ENCODE measurements around the gene NCOR2.

NCOR2 gene

GRCh38 chr12:124573839-124574786 lies 6.7 kb upstream of the NCOR2 start:
- no peak for DNase-seq

GRCh38 chr12:124571556-124571955 lies 4.1 kb upstream of the NCOR2 start:
- DNase-seq = no peak

- no peak for DNase-seq
These were observed 3.4 kb upstream of the NCOR2 start for GRCh38 chr12:124570810-124571209.

- no peak for DNase-seq
These were observed 2.1 kb upstream of the NCOR2 start for GRCh38 chr12:124569375-124570148.

DNA sequence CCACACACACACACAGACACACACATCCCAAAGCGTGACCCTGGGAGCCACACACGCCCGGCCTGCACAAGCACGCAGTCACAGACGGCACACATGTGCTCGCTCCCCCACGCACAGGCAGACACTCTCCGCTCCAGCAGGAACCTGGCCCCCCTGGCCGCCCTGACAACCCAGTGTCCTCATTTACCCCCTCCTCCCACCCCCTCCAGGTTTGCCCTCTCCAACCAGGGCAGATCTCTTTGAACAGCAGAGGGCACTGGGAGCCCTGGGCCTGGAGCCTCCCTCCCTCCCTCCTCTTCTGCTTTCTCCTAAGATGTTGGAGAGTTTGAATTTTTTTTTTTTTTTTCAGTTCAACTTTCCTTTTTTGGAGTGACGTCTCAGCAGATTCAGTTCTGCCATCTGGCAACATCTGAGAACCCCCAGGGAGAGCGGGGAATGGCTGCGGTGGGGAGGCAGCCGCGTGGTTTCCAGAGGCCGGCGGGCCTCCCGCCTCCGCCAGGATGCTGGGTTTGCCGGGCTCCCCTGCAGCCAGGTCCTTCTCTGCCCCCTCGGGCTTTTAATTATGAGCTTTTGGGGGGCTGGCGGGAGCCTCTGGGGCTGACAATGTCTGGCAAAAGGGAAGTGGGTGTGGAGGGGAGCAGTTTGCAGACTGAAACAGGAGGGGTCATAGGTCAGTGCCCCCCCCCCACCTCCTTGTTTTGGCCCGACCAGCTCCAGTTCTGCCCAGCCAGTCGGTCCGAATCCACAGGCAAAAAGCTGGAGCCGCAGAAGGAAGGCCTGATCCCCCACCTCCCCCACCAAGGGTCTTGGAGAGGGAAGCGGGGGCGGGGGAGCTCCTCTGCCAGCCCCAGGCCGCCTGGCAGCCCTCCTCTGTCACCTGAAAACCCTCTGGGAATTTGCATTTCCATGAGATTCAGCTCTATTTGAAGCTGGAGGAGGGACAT lies 1.3 kb upstream of the NCOR2 start:
- DNase-seq = peak; percentile 98

- DNase-seq = peak; percentile 99
These were observed 411 bp upstream of the NCOR2 start for GRCh38 chr12:124567673-124568373.

DNA sequence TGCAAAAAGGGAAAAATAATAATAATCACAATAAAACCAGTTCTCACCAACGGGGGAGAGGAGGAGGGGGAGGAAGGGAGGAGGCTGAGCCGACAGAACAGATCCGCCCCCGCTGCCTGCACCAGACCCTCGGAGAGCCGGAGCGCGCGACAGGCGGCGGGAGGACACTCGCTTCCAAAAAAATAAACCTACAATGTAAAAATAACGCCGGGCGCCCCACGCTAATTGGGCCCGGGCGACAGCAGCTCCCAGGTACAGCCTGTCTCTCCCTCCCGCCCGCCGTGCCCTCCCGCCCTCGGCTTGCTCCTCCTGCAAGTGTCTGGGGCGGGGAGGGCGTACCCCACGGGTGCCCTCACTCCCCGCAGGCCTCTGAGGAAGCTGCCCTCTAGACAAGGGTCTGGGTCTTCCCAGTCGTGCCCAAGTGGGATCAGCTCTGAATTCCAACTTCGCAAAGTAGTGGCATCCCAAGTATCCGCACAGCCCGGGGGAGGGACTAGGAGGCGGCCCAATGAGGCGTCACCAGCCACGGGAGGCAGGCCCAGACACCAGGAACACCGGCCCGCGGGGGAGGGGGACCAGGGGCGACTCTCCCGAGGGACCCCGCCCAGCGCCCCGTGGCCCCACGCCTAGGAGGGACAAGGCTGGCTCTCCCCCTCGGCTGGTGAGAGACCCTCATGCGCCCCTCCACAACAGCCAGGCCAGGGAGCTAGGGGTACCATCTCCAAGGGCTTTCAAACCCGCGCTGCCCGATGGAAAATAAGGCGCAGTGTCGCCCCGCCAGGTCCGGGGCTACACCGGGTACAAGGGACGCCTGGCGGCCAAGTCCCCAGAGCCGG lies 1.0 kb downstream of the NCOR2 start:
- peak; percentile 80 for DNase-seq

GRCh38 chr12:124565656-124566160 lies 1.7 kb downstream of the NCOR2 start:
- DNase-seq = no peak

DNA sequence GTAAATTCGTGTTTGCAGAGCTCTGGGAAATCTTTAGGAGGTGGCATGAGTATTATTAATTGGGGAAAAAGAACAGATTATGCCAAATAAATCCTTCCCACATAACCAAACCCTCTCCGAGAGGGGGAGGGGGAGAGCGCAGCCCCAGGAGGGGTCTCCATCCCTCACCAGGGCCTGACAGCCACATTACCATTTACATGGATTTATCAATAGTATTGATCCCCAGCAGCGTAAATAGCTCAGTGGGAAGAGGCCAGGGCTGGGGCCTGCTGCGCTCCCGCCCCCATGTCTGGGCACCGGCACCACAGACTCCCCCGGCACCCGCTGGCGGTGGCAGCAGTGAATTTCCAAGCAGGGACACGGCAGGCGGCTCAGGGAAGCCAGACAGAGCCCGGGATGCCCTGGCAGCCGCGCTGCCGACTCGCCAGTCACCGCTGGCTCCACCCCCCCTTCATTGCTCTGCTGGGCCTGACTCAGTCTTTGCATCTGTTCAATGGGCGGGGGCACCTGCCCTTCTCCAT lies 2.4 kb downstream of the NCOR2 start:
- no peak for DNase-seq

GRCh38 chr12:124564232-124564958 lies 3.0 kb downstream of the NCOR2 start:
- DNase-seq = no peak

DNA sequence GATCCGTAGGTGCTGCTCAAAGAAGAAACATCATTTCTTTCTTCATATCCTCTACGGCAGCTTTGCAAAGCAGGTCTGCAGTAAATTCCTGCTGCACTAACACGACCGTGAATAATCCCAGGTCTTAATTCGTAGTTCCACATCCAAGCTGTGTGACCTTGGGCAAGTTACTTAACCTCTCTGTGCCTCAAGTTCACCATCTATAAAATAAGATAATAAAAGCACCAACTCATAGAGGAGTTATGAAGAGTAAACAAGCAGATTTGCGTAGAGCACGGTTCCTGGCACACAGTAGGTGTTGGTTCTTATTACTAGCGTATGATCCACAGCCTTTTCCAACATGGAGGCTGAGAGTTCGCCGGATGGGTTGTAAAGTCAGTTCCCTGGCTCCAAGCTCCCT lies 3.6 kb downstream of the NCOR2 start:
- no peak for DNase-seq

- no peak for DNase-seq
These were observed 4.0 kb downstream of the NCOR2 start for GRCh38 chr12:124563401-124563800.

GRCh38 chr12:124562796-124563181 lies 4.6 kb downstream of the NCOR2 start:
- DNase-seq = no peak

DNA sequence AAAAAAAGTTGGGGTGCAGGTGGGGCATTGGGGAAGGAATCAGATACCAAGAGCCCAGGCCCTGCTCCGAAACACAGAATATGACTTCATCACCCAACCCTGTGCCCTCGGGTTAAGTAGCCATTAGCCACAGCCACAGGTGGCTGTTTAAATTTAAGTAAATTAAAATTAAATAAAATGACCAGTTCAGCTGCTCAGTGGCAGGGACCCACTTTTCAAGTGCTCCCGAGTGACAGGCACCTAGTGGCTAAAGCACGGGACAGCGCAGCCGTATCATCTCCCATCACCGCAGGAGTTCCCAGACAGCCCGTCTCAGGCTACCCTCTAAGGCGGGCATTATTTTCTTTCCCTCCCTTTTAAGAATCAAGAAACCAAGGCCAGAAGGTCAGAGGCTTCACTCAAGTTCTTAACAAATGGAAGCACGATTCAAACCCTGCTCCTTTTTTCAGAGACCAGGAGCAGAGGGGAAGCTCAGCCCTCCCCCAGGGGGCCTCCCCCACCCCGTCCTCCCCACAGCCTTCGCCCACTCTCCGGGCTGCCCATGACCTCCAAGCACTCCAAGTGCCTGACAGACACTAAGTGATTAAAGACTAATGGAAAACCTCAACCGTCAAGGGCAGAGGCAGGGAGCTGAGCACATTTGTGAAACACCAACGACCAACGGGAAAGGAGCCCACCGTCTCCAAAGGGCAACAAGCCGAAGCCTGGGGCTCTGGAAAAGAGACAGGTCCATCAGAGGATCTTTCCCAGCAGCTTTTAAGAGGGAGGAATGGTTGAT lies 5.2 kb downstream of the NCOR2 start:
- DNase-seq = no peak

DNA sequence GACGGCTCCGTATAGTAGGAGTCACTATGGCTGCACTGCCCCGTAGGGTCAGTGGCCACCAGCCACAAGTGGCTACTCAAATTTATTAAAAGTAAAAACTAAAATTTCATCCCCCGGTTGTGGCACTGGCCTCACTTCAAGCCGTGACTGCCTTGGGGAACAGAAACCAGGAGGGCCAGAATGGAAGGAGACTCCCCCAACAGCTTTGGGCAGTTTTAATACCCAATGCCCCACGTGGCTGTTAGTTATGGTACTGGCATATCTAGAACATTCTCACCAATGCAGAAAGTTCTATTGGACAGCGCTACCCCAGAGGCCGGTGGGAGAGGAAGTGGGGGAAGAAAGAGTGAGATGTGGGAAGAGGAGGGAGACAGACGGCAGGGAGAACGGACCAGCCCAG lies 6.2 kb downstream of the NCOR2 start:
- DNase-seq = no peak

DNA sequence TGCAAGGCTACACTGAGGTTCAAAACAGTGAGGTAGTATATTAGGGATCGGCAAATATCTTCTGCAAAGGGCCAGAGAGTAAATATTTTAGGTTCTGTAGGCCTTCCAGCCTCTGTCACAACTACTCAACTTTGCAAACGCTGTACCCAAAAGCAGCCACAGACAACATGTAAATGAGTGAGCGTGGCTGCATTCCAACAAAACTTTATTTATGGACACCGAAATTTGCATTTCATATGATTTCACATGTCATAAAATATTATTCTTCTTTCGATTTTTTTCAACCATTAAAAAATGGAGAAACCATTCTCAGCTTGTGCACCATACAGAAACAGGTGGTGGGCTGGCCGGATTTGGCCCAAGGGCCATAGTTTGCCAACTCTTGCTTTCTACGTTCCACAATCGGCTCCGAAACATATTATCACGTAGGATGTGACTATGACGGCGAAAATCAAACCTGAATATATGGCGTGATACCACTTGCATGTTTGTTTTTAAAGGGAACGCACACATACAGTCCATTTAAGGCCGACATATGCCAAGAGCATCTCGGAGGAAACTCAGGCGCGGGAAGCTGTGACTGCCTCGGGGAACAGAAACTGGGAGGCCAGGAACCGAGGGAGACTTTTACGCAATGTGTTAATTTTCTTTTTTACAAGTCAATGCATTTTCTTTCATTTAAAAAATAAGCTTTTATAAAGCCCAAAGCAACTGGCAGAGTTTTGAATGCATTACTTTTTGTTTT lies 7.1 kb downstream of the NCOR2 start:
- no peak for DNase-seq

GRCh38 chr12:124559182-124560017 lies 8.0 kb downstream of the NCOR2 start:
- DNase-seq = no peak

GRCh38 chr12:124558313-124558712 lies 9.1 kb downstream of the NCOR2 start:
- DNase-seq = no peak
